Dendritic cell treated with granulocyte-macrophage colony-stimulating factor and Interleukin-4, amounts not matched to agents 40 ng/mL and 50 ng/mL, for 4 days (primary cell): ENCODE data around the gene KTN1.

Experiments
- H3K27ac Mint-ChIP-seq: one replicate; pipeline ENCODE4 v1.8.0; 2022; ENCODE audit warnings: mild to moderate bottlenecking, mixed read lengths
- H3K27me3 Mint-ChIP-seq: one replicate; pipeline ENCODE4 v1.8.0; 2022; ENCODE audit warnings: mild to moderate bottlenecking, mixed read lengths
- H3K36me3 Mint-ChIP-seq: one replicate; pipeline ENCODE4 v1.8.0; 2022; ENCODE audit warnings: low read depth, mixed read lengths
- H3K4me1 Mint-ChIP-seq: one replicate; pipeline ENCODE4 v1.8.0; 2022; ENCODE audit warnings: low read depth, mixed read lengths
- H3K4me3 Mint-ChIP-seq: one replicate; pipeline ENCODE4 v1.8.0; 2022; ENCODE audit warnings: mild to moderate bottlenecking, moderate library complexity, mixed read lengths
- H3K9me3 Mint-ChIP-seq: one replicate; pipeline ENCODE4 v1.8.0; 2022; ENCODE audit warnings: mixed read lengths
- intact Hi-C: fragments of 100-400 bp; cut with micrococcal nuclease; formaldehyde crosslinking; loops from one replicate; pipeline ENCODE4 v1.15.0; 2022

KTN1 gene

GRCh38 chr14:55579724-55580469, at the start of gene KTN1:
TSS of gene KTN1 (plus strand) at chr14:55580207. CDS start at chr14:55612049, 31,842 bp downstream.
- H3K4me1 Mint-ChIP-seq: peaks cover 26% of the 10 kb centered on the region
- peaks cover 14% of the 10 kb centered on the region for H3K36me3 Mint-ChIP-seq
- peak within 1 kb of the TSS; percentile 93 for H3K27ac Mint-ChIP-seq
- intact Hi-C loops: loop anchor here (1.0 kb wide), 1 partner anchor 134 kb away; no protein-coding TSS in a partner anchor
- H3K9me3 Mint-ChIP-seq: no peaks in the 10 kb centered on the region
- peaks cover 1% of the 10 kb centered on the region for H3K27me3 Mint-ChIP-seq
- H3K4me3 Mint-ChIP-seq: peak within 1 kb of the TSS; percentile 92

GRCh38 chr14:55530464-55530863, 49.5 kb upstream of the KTN1 start:
- Mint-ChIP-seq H3K4me3 (no peak overlapping the region), H3K36me3 (no peaks in the 10 kb centered on the region), H3K4me1 (no peaks in the 10 kb centered on the region), H3K27me3 (no peaks in the 10 kb centered on the region), H3K9me3 (peaks cover 7% of the 10 kb centered on the region), H3K27ac (no peak overlapping the region)
- intact Hi-C loops: no loop called here

- H3K36me3 Mint-ChIP-seq: no peaks in the 10 kb centered on the region
Measured at GRCh38 chr14:55532645-55533344, 47.2 kb upstream of the KTN1 start.

GRCh38 chr14:55533960-55534359, 46.0 kb upstream of the KTN1 start:
- H3K4me1 Mint-ChIP-seq: no peaks in the 10 kb centered on the region
- no peaks in the 10 kb centered on the region for H3K36me3 Mint-ChIP-seq
- no peak overlapping the region for H3K27ac Mint-ChIP-seq
- no peaks in the 10 kb centered on the region for H3K27me3 Mint-ChIP-seq
- peaks cover 16% of the 10 kb centered on the region for H3K9me3 Mint-ChIP-seq
- intact Hi-C loops: no loop called here
- H3K4me3 Mint-ChIP-seq: no peak overlapping the region

More at GRCh38 chr14:55532645-55533344, 47.2 kb upstream of the KTN1 start:
- Mint-ChIP-seq H3K9me3 (peaks cover 16% of the 10 kb centered on the region), H3K4me1 (no peaks in the 10 kb centered on the region), H3K27me3 (no peaks in the 10 kb centered on the region), H3K4me3 (no peak overlapping the region), H3K27ac (no peak overlapping the region)
- intact Hi-C loops: no loop called here

GRCh38 chr14:55535516-55536203, 44.3 kb upstream of the KTN1 start:
- intact Hi-C loops: no loop called here
- no peaks in the 10 kb centered on the region for H3K4me1 Mint-ChIP-seq
- H3K4me3 Mint-ChIP-seq: no peak overlapping the region
- peaks cover 9% of the 10 kb centered on the region for H3K9me3 Mint-ChIP-seq
- H3K36me3 Mint-ChIP-seq: no peaks in the 10 kb centered on the region
- no peaks in the 10 kb centered on the region for H3K27me3 Mint-ChIP-seq
- H3K27ac Mint-ChIP-seq: no peak overlapping the region

- Mint-ChIP-seq H3K36me3 (no peaks in the 10 kb centered on the region), H3K9me3 (peaks cover 9% of the 10 kb centered on the region), H3K4me1 (no peaks in the 10 kb centered on the region), H3K27ac (no peak overlapping the region), H3K27me3 (no peaks in the 10 kb centered on the region), H3K4me3 (no peak overlapping the region)
- intact Hi-C loops: no loop called here
Measured at GRCh38 chr14:55536204-55536708, 43.8 kb upstream of the KTN1 start.

GRCh38 chr14:55537782-55538181, 42.2 kb upstream of the KTN1 start:
- Mint-ChIP-seq H3K9me3 (peaks cover 9% of the 10 kb centered on the region), H3K36me3 (no peaks in the 10 kb centered on the region), H3K27me3 (no peaks in the 10 kb centered on the region), H3K27ac (no peak overlapping the region), H3K4me1 (no peaks in the 10 kb centered on the region), H3K4me3 (no peak overlapping the region)
- intact Hi-C loops: no loop called here

GRCh38 chr14:55539975-55540374, 40.0 kb upstream of the KTN1 start:
- H3K36me3 Mint-ChIP-seq: no peaks in the 10 kb centered on the region
- no peaks in the 10 kb centered on the region for H3K27me3 Mint-ChIP-seq
- H3K4me3 Mint-ChIP-seq: no peak overlapping the region
- intact Hi-C loops: no loop called here
- H3K9me3 Mint-ChIP-seq: peaks cover 9% of the 10 kb centered on the region
- H3K27ac Mint-ChIP-seq: no peak overlapping the region
- no peaks in the 10 kb centered on the region for H3K4me1 Mint-ChIP-seq

GRCh38 chr14:55540847-55541773, 38.9 kb upstream of the KTN1 start:
- no peak overlapping the region for H3K4me3 Mint-ChIP-seq
- H3K4me1 Mint-ChIP-seq: peaks cover 6% of the 10 kb centered on the region
- intact Hi-C loops: no loop called here
- H3K36me3 Mint-ChIP-seq: no peaks in the 10 kb centered on the region
- H3K9me3 Mint-ChIP-seq: peaks cover 9% of the 10 kb centered on the region
- H3K27ac Mint-ChIP-seq: no peak overlapping the region
- H3K27me3 Mint-ChIP-seq: no peaks in the 10 kb centered on the region

GRCh38 chr14:55545779-55546178, 34.2 kb upstream of the KTN1 start:
- intact Hi-C loops: no loop called here
- peaks cover 12% of the 10 kb centered on the region for H3K4me1 Mint-ChIP-seq
- no peaks in the 10 kb centered on the region for H3K9me3 Mint-ChIP-seq
- H3K4me3 Mint-ChIP-seq: no peak overlapping the region
- H3K27ac Mint-ChIP-seq: no peak overlapping the region
- H3K36me3 Mint-ChIP-seq: no peaks in the 10 kb centered on the region
- no peaks in the 10 kb centered on the region for H3K27me3 Mint-ChIP-seq

- Mint-ChIP-seq H3K36me3 (no peaks in the 10 kb centered on the region), H3K4me1 (peaks cover 12% of the 10 kb centered on the region), H3K27me3 (no peaks in the 10 kb centered on the region), H3K9me3 (no peaks in the 10 kb centered on the region), H3K27ac (no peak overlapping the region), H3K4me3 (no peak overlapping the region)
- intact Hi-C loops: no loop called here
Measured at GRCh38 chr14:55546212-55546874, 33.7 kb upstream of the KTN1 start.

- intact Hi-C loops: no loop called here
- H3K36me3 Mint-ChIP-seq: no peaks in the 10 kb centered on the region
- H3K27me3 Mint-ChIP-seq: no peaks in the 10 kb centered on the region
- no peaks in the 10 kb centered on the region for H3K9me3 Mint-ChIP-seq
- H3K4me3 Mint-ChIP-seq: no peak overlapping the region
- H3K4me1 Mint-ChIP-seq: peaks cover 12% of the 10 kb centered on the region
- H3K27ac Mint-ChIP-seq: no peak overlapping the region
Measured at GRCh38 chr14:55547650-55548315, 32.2 kb upstream of the KTN1 start.
